Nephron progenitor cell (in vitro differentiated cells): ENCODE measurements around the gene ENOPH1.

Source experiments
- DNase-seq: peaks from one replicate; pipeline ENCODE4 v3.0.0; 2021
- H3K27ac Mint-ChIP-seq: 2 replicates; pipeline ENCODE4 v1.8.0; 2021; ENCODE audit warnings: mild to moderate bottlenecking, moderate library complexity, mixed read lengths
- H3K27me3 Mint-ChIP-seq: 2 replicates; pipeline ENCODE4 v1.8.0; 2021; ENCODE audit warnings: mild to moderate bottlenecking, low read depth, mixed read lengths; ENCODE audit not compliant: poor library complexity
- H3K36me3 Mint-ChIP-seq: 2 replicates; pipeline ENCODE4 v1.8.0; 2021; ENCODE audit warnings: low read depth, mixed read lengths
- H3K4me1 Mint-ChIP-seq: 2 replicates; pipeline ENCODE4 v1.8.0; 2021; ENCODE audit warnings: mixed read lengths
- H3K4me3 Mint-ChIP-seq: 2 replicates; pipeline ENCODE4 v1.8.0; 2021; ENCODE audit warnings: mild to moderate bottlenecking, moderate library complexity, mixed read lengths
- H3K9me3 Mint-ChIP-seq: 2 replicates; pipeline ENCODE4 v1.8.0; 2021; ENCODE audit warnings: mild to moderate bottlenecking, moderate library complexity, mixed read lengths
- TF ChIP-seq, protein P1 (sequence below): fragments of 200-600 bp; sonication (generic); IDR thresholded peaks from 2 replicates; pipeline ENCODE4 v1.5.0; 2021; ENCODE audit warnings: antibody characterized with exemption

The ENOPH1 gene

DNA sequence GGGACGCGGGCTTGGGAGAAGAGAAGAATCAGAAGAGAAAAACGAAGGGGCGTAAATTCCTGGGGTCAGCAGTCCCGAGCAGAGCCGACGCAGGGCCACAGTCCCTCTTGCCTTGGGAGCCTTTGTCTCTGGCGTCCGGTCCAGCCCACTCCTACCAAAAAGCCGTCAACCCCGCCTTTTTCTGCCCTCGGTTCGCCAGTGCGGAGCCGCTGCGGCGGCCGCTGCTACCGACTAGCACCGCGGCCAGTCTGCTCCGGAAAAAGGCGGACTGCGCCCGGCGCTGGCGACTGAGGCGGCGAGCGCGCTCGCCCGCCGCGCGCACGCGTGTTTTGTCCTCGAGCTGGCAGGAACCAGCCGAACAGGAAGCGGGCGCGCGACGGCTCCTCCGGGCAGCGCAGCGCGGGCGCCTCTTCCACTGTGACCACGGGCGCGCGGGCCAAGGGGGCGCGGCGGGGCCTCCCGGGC, 630 bp upstream of the ENOPH1 start:
- H3K36me3 Mint-ChIP-seq = peaks cover 64% of the 10 kb centered on the region
- H3K9me3 Mint-ChIP-seq = no peaks in the 10 kb centered on the region
- no peak for DNase-seq

GRCh38 chr4:82430964-82431745, 765 bp downstream of the ENOPH1 start:
- DNase-seq = no peak
- Mint-ChIP-seq H3K9me3 (no peaks in the 10 kb centered on the region), H3K27me3 (peaks cover 3% of the 10 kb centered on the region), H3K4me3 (peak overlapping the region; percentile 100), H3K4me1 (peaks cover 59% of the 10 kb centered on the region), H3K27ac (peak overlapping the region; percentile 97), H3K36me3 (peaks cover 64% of the 10 kb centered on the region)
- TF ChIP-seq, protein P1, sequence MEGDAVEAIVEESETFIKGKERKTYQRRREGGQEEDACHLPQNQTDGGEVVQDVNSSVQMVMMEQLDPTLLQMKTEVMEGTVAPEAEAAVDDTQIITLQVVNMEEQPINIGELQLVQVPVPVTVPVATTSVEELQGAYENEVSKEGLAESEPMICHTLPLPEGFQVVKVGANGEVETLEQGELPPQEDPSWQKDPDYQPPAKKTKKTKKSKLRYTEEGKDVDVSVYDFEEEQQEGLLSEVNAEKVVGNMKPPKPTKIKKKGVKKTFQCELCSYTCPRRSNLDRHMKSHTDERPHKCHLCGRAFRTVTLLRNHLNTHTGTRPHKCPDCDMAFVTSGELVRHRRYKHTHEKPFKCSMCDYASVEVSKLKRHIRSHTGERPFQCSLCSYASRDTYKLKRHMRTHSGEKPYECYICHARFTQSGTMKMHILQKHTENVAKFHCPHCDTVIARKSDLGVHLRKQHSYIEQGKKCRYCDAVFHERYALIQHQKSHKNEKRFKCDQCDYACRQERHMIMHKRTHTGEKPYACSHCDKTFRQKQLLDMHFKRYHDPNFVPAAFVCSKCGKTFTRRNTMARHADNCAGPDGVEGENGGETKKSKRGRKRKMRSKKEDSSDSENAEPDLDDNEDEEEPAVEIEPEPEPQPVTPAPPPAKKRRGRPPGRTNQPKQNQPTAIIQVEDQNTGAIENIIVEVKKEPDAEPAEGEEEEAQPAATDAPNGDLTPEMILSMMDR = no peak

More for the DNA sequence above, 630 bp upstream of the ENOPH1 start:
- H3K4me3 Mint-ChIP-seq = peak overlapping the region; percentile 100
- peak overlapping the region; percentile 100 for H3K27ac Mint-ChIP-seq
- peaks cover 3% of the 10 kb centered on the region for H3K27me3 Mint-ChIP-seq
- H3K4me1 Mint-ChIP-seq = peaks cover 69% of the 10 kb centered on the region
- TF ChIP-seq, protein P1 = no peak

GRCh38 chr4:82431831-82432230, 1.4 kb downstream of the ENOPH1 start:
- no peak overlapping the region for H3K27ac Mint-ChIP-seq
- TF ChIP-seq, protein P1 = no peak
- H3K4me1 Mint-ChIP-seq = peaks cover 52% of the 10 kb centered on the region
- H3K36me3 Mint-ChIP-seq = peaks cover 64% of the 10 kb centered on the region
- H3K27me3 Mint-ChIP-seq = peaks cover 3% of the 10 kb centered on the region
- H3K4me3 Mint-ChIP-seq = peak overlapping the region; percentile 100
- no peaks in the 10 kb centered on the region for H3K9me3 Mint-ChIP-seq
- no peak for DNase-seq

DNA sequence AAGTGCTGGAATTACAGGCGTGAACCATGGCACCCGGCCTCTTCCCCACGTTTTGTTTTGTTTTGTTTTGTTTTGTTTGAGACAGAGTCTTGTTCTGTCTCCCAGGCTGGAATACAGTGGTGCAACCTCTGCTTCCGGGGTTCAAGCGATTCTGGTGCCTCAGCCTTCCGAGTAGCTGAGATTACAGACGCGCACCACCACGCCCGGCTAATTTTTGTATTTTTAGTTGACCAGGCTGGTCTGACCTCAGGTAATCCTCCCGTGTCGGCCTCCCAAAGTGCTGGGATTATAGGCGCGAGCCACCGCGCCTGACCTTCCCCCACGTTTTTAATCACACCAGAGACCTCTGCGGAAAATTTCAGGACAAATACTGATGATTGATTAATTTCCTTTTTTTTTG, 2.2 kb downstream of the ENOPH1 start:
- H3K4me1 Mint-ChIP-seq = peaks cover 49% of the 10 kb centered on the region
- H3K27me3 Mint-ChIP-seq = no peaks in the 10 kb centered on the region
- no peaks in the 10 kb centered on the region for H3K9me3 Mint-ChIP-seq
- DNase-seq = no peak
- H3K27ac Mint-ChIP-seq = no peak overlapping the region
- TF ChIP-seq, protein P1 = no peak
- peaks cover 64% of the 10 kb centered on the region for H3K36me3 Mint-ChIP-seq
- peak overlapping the region; percentile 59 for H3K4me3 Mint-ChIP-seq

- no peak overlapping the region for H3K4me3 Mint-ChIP-seq
- H3K36me3 Mint-ChIP-seq = peaks cover 64% of the 10 kb centered on the region
- H3K9me3 Mint-ChIP-seq = no peaks in the 10 kb centered on the region
- H3K4me1 Mint-ChIP-seq = peaks cover 39% of the 10 kb centered on the region
- H3K27ac Mint-ChIP-seq = no peak overlapping the region
- TF ChIP-seq, protein P1 = no peak
- DNase-seq = no peak
- no peaks in the 10 kb centered on the region for H3K27me3 Mint-ChIP-seq
Observed at GRCh38 chr4:82433791-82434190, 3.4 kb downstream of the ENOPH1 start.

DNA sequence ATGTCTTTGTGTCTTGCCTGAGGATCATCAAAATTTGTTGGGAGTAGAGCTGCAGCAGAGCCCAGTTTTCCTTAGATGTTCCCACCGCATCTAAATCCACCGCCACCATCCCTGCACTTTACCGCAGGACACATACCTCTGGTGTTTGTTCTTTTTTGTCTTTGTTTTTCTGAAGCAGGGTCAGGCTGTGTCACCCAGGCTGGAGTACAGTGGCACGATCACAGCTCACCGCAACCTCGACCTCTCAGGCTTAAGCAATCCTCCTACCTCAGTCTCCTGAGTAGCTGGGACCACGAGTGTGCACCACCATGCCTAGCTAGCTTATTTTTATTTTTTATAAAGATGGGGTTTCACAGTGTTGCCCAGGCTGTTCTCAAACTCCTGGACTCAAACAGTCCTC, 4.6 kb downstream of the ENOPH1 start:
- no peak overlapping the region for H3K27ac Mint-ChIP-seq
- no peak overlapping the region for H3K4me3 Mint-ChIP-seq
- peaks cover 70% of the 10 kb centered on the region for H3K36me3 Mint-ChIP-seq
- no peaks in the 10 kb centered on the region for H3K9me3 Mint-ChIP-seq
- no peaks in the 10 kb centered on the region for H3K27me3 Mint-ChIP-seq
- peaks cover 39% of the 10 kb centered on the region for H3K4me1 Mint-ChIP-seq
- TF ChIP-seq, protein P1 = no peak
- DNase-seq = no peak
